MM.1S (cell line): ENCODE data around the gene TTC9.

Source experiments
- CTCF ChIP-seq: fragments of 300-600 bp; sonication (generic); IDR thresholded peaks from 2 replicates; pipeline ENCODE4 v1.5.1; 2016; ENCODE audit warnings: antibody characterized with exemption, low read length, mixed read lengths
- EZH2 ChIP-seq: fragments of 300-600 bp; sonication (generic); optimal IDR thresholded peaks from 2 replicates; pipeline ENCODE3; 2017; ENCODE audit warnings: low read depth, mild to moderate bottlenecking, antibody characterized with exemption, low read length, mixed read lengths
- EZH2phosphoT487 ChIP-seq: fragments of 300-600 bp; sonication (generic); IDR thresholded peaks from 2 replicates; pipeline ENCODE4 v1.6.1; 2018; ENCODE audit warnings: antibody characterized with exemption, low read length

- TF ChIP-seq CTCF (no peak), EZH2phosphoT487 (no peak), EZH2 (no peak)
Measured at GRCh38 chr14:70666361-70666686, 24.6 kb downstream of the TTC9 start.
